CD4-positive, alpha-beta T cell treated with Interferon gamma for 1 hour (primary cell): ENCODE results near the gene CEP57L1.

Source experiments
- DNase-seq: peaks from one replicate; pipeline ENCODE4 v3.0.0-alpha.2; 2020

The CEP57L1 gene

DNA sequence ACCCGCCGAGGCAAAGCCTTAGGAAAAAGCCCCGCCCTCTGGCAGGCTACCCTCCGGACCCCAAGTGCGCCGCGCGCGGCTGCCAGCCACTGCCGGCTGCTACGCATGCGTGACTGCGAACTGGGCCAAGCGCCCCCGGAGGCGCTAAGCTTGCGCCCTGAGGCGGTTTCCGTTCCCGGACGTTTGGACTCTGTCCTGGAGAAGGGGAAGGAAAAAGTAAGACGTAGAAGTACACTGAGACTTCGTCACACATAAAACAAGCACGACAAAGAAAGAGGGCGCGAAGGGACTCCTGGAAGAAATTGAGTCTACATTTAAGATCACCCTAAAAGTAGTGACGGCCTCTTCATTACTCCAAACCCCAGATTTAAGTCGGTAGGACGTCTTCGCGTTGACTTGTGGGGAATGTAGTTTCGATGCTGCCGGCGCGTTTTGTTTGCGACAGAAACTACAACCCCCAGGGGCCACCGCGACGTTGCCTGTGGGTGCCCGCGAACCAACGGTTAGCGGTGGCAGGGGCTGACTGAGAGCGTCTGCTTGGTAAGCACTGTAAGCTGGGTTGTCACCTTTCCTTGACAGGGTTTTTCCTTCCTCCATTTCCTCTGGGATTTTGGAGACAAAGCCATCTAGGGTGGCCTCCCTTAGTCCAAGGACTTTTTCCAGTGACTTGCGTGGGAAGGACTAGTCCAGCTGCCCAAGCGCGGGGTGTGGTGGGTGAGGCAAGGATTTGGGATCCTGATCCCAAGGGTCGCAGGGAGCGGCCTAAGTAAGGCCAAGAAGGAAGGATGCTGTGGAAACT is at the start of gene CEP57L1:
Gene CEP57L1, plus strand, starts transcription at position 472 of the 799 bp plus-strand sequence. CDS start 49,715 bp downstream, outside the sequence.
- peak; percentile 94 for DNase-seq

DNA sequence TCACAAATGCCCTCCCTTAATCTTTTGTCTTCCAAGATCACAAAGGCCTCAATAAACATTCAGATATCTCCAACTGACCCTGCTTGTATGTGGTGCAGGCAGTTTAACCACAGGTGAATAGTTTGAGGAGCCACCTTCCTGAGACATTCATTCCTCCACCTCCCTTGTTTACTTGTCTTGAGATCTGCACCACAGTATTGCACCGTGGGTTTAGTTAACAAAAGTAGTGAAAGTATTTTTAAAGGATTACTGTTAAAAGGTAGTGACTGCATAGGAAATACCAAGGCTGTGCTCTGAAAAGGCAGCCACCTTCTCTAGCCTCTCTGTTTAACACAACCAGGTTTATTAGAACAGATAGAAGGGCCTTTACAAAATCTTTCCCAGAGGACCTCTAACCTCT is 47.1 kb upstream of the CEP57L1 start:
- DNase-seq = no peak

DNA sequence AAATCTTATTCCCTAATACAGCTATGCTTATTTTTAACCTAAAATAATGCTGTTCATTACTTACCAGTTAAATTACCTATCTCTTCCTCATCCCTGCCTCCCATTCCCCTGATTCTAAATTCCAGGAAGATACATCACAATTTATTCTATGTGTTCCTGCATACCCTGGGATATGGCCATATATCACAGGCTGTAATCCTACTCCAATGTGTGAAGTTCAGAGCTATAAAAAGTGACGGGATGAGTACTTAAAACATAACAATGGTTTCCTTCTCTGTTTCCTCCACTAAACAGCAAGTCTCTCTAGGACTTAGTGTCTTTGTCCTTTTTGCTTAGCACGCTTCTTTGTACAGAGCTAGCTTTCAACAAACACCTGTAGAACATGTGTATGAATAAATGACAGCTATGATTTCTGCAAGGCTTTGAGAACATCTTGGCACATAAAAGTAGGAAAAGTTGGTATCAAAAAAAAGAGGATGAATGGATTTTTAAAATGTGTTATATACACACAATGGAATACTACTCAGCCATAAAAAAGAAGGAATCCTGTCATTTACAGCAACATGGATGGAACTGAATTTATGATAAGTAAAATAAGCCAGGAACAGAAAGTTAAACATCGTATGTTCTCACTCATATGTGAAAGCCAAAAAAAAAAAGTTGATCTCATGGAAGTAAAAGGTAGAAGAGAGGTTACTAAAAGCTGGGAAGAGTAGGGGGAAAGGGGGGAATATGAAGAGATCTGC is 46.5 kb upstream of the CEP57L1 start:
- DNase-seq = no peak

DNA sequence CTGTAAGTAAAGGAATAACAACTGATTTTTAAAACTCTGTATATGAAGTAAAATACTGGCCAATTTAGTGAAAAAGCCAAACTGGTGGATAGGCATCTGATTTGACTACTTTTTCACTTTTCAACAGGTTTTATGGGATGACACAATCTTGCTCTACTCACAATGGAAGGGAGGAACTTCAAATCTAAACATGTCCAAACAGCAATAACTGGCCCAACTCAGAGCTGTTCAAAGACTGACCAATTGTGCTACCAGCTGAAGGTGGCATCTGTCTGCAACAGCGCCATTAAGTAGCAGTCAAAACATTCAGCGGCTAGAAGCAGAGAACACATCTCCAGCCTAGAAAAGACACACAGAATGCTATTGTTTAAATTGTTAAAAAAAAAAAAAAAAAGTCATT is 45.3 kb upstream of the CEP57L1 start:
- DNase-seq = no peak

DNA sequence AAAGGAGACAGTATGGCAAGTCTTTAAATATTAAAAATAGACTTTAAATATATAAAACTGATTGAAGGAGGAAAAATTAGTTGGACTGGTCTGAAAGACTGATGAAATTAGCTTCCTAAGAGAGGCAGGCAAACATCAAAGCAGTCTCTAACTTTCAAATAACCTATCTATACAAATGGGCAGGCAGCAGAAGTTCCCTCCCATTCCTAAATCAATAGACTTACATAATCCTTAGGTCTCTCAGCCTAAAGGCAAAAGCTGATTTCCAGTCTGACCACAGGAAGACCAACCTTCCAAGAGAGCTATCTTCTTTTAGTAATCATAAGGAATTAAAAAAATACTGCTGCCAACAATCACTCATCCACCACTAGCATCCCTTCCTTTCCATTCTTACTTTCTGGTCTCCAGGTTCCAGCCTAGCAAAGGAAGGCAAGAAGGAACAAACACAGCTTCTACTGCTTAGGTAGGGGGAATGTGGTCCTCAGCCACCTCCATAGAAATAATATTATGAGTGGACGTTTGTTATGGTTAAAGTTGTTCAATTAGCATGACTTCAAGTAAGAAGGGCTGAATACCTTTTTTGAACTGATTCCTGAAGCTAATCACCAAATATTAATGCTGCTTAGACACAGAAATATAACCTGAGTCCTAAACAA is 44.7 kb upstream of the CEP57L1 start:
- no peak for DNase-seq

DNA sequence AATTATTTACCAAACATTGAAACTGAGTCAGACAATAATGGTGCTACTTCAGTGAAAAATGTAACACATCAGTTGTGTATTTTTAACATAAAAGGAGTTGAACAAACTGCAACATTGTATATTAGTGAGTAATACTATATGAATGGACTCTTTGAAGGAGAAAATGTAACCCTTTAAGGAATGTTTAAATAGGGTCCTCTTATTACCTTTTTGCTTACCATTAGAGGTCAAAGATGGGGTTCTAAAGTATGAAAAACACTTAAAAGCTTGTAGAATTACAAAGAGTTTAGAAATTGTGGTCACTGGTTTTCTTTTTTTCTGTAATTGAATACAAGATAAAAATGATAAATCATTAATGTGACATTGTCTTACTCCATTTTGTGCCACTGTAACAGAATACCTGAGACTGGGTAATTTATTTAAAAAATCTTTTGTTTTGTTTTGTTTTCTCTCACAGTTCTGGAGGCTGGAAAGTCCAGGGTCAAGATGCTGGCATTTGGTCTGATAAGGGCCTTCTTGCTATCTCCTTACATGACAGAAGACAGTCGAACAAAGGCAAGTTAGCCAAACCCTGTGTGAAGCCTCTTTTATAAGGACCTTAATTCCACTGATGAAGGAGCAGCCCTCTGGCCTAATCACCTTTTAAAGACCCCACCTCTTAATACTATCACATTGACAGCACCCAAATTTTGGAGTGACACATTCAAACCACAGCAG is 43.8 kb upstream of the CEP57L1 start:
- DNase-seq = no peak

DNA sequence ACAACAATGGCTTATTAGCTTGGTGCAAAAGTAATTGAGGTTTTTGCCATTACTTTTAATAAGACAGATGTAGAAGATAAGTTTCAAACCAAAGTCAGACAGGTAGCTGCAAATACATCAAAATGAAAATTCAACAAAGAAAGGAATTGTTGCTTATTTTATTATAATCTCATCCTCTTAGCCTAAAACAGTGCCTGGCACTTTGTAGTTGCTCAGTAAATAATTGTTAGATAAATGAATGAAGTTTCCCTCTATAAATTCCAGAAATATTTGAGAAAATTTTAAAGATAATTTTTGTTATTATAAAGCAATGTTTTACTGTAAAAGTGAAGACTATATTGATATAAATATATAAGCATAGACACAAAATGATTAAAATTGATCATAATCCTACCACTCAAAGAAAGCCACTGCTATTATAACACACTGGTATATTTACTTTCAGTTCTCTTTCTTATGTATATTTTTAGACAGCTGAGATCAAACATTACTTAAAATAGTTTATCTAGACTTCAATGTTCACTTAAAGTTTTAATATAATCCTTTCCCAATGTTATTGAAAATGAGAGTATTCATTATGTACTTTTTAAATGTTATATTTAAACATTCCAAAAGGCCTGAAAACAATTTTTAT is 43.2 kb upstream of the CEP57L1 start:
- DNase-seq = no peak

DNA sequence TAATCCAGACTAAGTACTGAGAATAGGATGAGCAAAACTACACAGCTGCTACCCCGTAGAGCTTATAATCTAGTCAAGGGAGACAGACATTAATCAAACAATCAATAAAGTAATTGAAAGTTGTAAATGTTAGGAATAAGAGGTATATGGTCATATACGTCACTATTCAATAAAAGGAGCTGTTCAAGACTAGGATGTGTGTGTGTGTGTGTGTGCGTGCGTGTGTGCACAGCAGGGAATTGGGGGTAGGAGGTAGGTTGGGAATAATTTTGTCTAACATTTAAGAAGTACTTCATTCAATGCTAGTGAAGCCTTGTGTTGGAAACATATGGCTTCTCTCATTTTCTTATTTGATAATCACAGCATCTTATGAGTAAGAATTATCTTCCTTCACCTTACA is 42.5 kb upstream of the CEP57L1 start:
- no peak for DNase-seq

DNA sequence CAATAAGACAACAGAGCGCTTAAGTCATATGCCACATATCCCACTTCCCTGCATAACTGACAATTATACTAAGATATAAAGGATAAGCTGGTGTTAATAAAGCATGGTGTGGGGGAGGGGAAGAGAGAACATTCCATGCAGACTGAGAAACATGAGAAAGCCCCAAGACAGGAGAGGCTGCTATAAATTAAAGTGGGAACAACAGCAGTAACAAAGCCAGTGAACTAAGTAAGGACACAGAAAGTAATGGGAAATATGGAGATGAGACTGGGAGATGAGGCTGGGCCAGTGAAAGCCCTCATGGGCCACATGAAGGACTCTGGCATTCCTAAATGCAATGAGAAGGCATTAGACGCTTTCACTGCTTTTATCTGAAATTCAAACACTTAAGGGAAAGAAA is 42.0 kb upstream of the CEP57L1 start:
- no peak for DNase-seq

DNA sequence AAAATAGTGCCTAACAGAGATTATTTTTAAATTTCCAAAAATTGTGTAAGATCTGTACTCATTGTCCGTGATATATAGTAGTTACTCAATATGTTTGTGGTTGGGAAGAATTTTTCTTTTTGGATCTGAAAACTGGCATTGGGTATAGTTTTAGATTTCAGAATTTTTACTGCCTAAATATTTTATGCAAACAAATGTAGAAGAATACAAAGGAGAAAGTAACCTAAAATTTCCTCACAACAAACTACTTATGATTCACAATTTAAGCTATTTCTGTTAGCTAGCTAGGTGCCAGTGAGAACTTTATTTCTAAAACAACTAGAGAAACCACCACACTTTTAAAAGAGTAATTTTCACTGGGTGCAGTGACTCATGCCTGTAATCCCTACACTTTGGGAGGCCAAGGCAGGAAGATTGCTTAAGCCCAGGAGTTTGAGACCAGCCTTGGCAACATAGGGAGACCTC is 39.5 kb upstream of the CEP57L1 start:
- DNase-seq = no peak

DNA sequence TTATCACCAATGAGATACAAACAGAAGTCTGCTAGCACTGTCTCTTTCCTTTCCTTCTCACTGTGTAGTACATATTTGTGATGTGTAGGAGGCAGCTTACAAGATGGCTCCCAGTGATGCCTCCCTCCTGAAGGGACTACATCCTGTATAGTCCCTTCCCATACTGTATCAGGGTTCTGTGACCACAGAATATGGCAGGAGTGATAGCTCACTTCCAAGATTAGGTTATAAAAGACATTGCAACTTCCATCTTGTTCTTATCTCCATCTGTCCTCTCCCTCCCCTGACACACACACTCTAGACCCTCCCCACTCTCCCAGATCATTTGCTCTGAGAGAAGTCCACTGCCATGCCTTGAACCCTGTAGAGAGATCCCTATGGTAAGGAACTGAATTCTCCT is 38.6 kb upstream of the CEP57L1 start:
- no peak for DNase-seq

DNA sequence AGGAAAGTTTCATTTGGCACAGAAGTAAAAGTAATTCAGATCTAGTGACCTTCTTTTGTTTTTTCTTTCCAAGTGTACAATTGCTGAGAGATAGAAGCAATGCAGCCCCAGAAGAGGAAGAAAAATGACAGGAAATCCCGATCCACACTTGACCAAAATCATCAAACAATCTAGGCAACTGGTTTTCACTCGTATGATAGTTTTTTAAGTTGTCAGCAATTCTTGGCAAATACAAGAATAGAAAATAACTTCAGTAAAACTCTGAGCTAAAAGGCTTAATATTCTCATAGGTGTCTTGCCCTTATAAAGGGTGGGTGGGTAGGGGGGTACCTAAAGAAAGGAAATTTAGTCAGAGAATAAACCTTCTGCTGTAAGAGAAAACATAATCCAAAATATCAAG is 36.7 kb upstream of the CEP57L1 start:
- DNase-seq = no peak

DNA sequence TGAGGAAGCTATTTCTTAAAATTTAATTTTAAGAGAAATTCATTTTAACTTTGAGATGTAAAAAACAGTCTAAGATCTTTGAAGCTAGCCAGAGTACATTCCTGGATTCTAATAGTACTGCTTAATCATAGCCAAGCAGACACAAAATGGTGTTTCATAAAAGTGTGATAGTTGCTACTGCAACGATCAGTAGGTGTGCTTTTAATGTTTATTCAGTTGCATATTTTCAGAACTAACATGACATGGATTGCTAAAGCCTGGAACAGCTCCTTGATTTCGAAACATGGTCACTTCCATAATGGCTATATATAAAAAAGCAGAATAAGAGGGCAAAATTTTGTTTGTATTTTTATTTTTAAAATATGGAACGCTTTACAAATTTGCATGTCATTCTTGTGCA is 36.2 kb upstream of the CEP57L1 start:
- no peak for DNase-seq

DNA sequence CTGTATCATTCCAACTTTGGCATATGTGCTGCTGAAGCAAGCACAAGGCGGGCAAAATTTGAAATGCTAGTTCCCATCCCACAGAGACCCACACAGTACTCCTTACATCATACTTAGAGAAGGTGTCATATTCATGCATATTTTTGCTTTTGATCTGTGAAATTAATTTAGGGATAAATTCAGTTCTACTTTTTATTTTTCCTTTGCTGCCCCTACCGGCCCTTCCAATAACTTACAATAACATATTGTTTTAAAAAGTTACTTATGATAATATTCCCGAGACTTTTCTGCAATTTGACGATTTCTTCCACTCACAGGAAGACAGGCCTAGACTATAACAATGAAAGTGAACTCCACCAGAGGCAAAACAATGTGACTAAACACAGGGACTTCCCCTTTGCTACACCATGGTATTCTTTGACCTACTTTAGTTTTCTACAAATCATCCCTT is 35.7 kb upstream of the CEP57L1 start:
- no peak for DNase-seq

DNA sequence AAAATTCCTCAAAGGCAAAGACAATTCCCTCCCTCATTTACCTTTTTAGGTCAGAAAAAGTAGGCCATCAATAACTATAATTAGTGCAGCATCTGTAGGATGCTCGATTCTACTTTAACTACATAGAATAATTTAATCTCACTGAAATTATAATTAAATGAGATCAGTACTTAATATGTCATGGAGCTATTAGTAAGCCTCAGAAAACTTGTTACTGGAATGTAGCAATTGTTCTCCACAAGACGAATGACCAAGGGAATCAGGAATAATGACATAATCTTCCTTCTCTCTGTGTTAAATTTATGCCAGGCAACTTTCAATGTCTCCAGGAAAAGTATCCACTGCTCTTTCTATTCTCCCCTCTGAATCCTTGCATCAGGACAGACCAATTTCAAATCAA is 34.7 kb upstream of the CEP57L1 start:
- DNase-seq = no peak

DNA sequence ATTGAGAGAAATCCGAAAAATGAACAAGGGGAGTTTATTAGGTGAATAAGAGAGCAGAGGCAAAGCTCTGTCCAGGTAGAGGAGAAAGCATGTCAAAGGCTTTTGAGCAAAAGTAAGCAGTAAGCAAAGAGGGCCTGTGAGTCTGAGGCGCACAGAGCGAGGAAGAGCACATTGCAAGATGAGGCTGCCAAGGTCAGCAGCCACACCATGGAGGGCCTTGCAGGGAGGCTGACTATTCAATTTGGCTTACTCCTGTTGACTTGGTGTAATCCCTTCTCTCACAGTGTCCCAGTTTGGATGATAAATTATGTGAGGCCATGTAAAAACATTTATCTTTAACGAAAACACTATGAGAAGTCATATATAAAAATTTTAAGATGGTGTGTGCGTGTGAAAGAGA is 33.1 kb upstream of the CEP57L1 start:
- DNase-seq = no peak

DNA sequence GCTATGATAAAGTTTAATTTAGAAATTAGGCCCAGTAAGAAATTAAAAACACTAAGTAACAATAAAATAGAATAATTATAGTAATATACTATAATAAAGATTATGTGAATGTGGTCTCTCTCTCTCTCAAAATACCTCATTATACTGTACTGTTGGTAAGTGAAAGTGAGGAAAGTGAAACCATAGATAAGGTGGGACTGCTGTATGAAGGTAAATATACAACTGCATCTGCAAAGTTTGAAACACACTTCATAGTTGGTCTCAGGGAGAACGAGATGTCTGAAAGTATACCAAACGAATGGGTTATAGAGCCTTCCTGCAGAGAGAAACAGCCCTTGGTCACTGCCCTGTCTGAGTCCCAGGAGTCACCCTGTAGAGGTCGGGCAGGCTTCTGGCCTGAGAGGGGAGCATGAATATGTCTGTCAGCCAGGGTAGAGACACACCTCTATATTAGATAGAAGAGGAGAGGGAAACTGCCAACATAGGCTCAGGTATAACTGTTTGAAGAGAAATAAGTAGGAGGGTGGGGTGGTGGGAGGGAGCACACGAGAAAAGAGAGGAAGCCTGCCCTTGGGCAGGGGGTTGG is 32.4 kb upstream of the CEP57L1 start:
- DNase-seq = no peak

DNA sequence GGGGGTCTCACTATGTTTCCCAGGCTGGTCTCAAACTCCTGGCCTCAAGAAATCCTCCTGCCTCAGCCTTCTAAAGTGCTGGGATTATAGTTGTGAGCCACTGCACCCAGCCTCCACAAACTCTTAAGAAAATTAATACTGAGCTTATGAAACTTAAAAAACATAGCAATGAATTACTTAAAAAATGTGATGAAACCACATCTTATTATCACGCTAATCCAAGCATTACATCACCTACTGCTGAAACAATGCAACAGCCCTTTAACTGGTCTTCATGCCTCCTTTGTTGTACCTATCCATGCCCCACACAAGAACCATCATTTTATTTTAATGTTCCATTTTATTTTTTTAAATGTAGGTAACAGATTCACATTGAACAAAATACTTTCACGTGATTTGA is 25.6 kb upstream of the CEP57L1 start:
- DNase-seq = no peak

DNA sequence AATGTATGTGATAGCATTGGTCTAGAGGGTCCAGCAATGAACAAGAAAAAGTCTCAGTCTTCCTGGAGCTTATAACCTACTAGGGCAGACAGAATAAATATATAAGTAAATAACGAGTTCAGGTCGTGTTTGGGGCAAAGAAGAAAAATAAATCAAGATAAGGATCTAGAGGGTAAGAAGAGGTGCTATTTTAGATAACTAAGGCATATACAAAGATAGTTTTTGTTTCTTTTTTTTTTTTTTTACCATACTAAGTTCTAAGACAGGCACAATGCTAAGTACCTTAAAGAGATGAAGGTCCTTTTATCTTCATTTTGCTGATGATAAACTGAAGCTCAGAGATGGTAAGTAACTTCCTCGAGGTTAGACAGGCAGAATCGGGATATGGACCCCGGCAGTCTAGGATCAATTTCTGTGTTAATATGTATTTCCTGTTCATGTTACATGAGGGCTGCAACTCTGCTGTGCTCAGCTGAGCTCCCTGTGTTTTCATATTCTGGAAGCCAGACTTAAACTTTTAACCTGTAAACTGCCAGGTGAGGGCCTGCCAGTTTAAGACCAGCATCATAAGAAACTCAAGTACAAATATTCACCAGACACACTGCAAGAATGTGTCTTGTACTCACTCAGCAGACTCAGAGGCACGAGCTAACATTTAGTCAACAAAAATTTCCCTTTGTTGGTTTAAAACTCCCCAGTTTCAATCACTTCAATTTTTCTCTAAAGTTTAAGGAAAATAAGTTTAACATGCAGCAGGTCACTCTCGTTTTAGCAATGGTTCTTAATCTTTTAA is 24.0 kb upstream of the CEP57L1 start:
- DNase-seq = no peak

DNA sequence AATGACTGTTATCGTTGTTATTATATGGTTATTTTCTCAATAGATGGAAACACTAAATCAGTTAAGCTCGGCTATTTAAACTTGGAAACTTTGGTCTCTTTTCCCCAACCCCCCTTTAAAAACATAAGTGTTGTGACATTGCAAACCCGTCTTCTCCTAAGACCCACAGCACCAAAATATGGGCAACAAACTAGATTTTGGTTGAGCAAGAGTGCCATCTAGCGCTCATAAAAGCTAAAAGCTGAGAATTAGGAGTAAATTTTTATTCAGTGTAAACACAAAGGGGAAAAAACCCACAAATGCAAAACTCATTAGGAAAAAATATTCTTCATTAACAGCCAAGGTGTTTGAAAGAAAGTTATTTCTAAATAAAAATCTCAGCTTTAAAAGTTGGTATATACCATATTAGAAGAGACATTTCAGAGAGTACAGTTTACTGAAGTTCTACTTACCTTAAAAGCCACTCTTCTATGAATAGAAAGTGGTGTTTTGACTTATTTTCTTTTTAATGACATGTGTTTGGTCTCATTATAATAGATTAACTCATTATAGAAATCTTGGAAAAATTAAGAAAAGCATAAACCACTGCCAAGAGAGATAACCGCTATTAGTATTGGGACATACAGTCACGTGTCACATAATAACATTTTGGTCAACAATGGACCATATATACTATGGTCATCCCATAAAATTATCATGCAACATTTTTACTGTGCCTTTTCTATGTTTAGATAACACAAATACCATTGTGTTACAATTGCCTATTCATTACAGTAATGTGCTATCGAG is 21.8 kb upstream of the CEP57L1 start:
- peak; percentile 28 for DNase-seq

DNA sequence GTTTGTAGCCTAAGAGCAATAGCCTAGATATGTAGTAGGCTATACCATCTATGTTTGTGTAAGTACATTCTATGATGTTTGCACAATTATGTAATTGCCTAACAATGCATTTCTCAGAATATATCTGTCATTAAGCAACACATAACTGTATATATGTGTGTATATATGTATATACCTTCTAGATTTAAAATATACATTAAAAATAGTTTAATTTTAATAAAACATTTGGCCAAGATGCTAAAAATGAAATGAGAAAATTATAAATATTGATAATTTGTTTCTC is 21.2 kb upstream of the CEP57L1 start:
- DNase-seq = no peak
